Renal cortical epithelial cell (primary cell): ENCODE results near the gene RPGRIP1. TPM values are rescaled to one million over a fixed set of nuclear protein-coding genes. Genes with fewer than 3 reads are reported as not detected.
"Not testable (repeated sequence)": the region's sequence is repeated elsewhere in the genome, so short reads cannot be mapped to it uniquely, and the experiment has no call there.

Experiments used
- DNase-seq: peaks from one replicate; pipeline ENCODE4 v3.0.0-alpha.2; 2011; ENCODE audit warnings: low read depth
- total RNA-seq: library from RNA; depleted of rRNA; stranded (reverse); fragments of >200 nt; gene quantifications from 2 replicates; pipeline ENCODE4 v1.2.3, GENCODE V29; 2014

RPGRIP1 gene
- total RNA-seq, 1 donor from 2014 or later: 0.05 TPM

DNA sequence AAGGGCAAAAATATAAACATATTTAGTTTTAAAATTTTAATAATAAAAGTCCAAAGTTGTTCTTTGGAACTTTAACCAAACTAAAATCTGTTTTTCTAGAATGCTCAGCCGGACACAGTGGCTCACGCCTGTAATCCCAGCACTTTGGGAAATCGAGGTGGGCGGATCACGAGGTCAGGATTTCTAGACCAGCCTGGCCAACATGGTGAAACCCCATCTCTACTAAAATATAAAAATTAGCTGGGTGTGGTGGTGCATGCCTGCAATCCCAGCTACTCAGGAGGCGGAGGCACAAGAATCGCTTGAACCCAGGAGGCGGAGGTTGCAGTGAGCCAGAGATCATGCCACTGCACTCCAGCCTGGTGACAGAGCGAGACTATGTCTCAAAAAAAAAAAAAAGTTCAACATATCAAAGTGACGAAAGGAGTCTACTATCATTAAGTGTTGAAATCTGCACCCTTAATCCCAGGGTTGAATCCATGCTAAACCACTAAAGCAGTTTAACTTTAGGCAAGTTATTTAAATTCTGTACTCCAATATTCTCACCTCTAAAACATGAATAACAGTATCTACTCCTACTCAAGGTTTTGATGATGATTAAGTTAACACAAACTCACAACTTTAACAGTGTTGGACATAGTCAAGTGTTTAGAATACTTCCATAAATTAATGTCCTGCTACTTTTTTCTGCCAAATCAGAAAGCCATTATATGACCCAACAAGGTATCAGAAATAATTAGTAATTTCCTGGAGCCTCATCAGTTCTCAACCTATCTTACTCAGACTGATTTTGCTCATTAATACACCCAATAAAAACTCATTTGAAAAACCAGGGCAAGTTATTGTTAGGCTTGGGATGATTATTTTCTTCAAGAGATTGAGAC lies 21.6 kb upstream of the RPGRIP1 start:
- DNase-seq: no peak

DNA sequence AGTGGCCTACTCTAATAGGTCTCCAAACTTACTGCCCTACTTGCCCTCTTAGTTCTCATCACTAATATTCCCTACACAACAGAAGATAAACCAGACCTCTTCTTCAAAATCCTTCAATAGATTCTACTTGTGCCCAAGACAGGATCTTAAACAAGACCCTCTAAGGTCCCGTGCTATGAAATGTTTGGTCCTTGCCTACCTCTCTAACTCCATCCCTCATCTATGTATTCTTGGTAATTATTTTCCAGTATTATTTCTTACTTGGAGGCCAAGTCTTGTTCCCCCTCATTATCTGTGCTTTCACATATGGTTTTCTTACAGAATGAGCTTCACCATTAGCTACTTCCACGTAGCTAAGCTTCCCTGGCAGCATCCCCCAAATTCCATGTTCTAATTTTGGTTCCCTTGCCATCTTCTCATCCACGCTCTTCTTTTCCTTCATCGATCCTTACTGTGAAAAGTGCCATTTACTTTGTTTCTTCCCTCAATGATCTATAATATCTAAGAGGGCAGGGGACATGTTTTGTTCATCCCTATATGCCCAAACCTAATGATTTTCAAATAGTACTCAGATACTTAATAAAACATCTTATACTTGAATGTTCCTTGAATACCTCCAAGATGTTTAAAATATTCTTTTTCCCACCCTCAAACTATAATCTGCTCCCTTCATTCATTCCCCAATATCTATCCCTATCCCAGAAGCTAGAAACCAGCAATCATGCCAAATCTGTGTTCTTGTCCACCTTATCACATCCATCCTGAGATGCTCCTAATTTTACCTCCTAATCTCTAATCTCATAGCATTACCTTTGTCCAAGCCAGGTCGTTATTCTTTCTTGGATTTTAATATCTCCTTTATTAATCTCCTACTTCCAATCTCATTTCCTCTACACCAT lies 20.7 kb upstream of the RPGRIP1 start:
- DNase-seq: no peak

- no peak for DNase-seq
Observed at GRCh38 chr14:21261824-21262223, 18.1 kb upstream of the RPGRIP1 start.

GRCh38 chr14:21262410-21262809 lies 17.5 kb upstream of the RPGRIP1 start:
- DNase-seq: no peak

DNA sequence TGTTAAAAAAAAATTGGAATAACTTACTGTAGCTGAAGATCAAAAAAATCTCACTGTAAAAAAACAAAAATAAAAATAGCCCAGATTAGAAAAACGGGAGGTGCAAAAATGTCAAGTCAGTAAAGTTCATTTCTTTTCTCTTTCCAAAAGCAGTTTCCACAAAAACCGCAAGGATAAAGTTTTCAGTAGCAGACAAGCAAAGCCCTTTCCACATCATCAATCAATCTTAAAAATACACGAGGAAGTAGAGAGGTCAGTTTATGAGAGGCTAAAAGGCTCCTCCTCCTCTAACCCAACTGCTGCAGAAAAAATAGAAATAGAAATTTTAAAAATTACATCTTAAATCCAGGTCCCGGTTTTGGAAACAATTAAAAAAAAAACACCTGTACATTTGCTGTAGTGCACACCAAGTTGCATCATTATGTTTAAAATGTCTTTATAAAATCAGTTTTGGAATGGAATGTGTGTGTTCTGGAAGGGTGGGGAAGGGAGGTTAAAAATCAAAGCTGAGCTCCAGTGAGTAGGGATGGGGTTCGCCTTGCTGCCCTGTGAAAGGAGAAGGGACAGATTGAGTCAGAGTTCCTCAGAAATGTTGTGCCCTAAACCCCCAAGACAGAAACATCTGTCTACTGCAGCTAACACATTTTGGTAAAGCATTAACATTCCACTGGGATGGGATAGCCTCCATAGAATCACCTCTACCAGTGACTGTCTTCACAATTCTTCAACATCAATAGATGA lies 16.4 kb upstream of the RPGRIP1 start:
- peak; percentile 43 for DNase-seq

DNA sequence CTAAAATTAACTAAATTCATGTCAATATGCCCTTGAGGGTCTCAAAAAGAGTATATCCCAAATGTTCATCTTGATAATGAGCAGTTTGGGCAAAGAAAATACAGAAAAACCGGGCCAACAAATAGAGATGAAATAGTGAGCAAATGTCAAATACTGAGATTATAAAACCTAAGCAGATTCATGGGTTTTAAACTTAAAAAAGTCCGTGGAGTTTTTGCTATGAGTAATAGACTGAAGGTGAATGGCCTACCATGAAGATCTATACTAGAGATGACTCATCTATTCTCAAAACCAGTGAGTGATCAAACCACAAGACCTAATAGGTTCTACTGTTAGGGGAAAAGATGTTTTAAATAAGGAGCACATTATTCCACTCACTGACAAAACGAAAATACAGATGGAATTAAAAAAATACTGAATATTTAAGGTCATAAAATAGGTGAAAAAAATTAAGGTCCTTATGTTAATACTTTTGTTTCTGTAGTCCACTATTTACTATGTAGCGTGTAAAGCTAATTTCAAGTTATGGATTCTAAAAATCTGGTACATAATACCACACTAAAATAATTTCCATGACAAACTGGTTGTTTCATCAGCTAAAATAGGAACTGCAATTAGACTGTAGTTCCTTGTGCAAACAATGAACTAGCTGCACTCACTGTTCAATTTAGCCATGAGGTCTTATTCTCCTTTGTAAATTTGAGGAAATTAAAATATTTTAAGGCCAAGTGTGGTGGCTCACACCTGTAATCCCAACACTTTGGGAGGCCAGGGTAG lies 15.7 kb upstream of the RPGRIP1 start:
- peak; percentile 95 for DNase-seq

GRCh38 chr14:21267431-21267845 lies 12.4 kb upstream of the RPGRIP1 start:
- no peak for DNase-seq

DNA sequence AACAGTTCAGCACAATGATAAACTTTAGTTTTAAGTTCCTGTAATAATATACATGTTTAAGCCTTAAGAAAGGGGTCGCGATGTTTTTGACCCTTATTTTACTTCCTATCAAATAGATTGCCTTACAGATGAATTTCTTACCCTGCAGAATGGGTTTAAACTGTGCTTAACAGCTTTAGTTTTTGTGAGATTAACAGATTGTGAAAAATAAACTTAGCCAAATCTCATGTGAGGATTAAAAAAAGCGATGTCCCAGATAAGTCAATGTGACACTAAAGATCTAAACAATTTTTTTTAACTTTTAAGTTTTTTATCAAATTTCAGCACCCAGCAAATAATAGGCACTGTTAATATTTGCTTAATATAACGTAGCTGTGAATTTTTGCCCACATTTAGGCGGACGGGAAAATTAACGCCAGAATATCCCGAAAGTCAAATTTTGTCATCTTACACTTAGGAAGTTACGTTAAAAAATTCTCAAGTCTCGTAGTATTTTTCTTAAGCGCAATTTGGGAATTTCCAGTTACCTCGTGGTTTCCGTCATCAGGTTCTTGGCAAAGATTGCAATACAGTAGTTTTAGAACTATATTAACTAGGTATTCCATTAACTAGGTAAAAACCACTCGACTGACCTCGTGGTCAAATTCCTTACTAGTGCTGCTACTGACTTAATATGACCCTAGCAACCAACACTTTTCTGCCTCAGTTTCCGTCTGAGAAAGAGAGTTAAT lies 11.8 kb upstream of the RPGRIP1 start:
- peak; percentile 97 for DNase-seq

- DNase-seq: peak; percentile 58
Observed at GRCh38 chr14:21268617-21269251, 11.1 kb upstream of the RPGRIP1 start.

DNA sequence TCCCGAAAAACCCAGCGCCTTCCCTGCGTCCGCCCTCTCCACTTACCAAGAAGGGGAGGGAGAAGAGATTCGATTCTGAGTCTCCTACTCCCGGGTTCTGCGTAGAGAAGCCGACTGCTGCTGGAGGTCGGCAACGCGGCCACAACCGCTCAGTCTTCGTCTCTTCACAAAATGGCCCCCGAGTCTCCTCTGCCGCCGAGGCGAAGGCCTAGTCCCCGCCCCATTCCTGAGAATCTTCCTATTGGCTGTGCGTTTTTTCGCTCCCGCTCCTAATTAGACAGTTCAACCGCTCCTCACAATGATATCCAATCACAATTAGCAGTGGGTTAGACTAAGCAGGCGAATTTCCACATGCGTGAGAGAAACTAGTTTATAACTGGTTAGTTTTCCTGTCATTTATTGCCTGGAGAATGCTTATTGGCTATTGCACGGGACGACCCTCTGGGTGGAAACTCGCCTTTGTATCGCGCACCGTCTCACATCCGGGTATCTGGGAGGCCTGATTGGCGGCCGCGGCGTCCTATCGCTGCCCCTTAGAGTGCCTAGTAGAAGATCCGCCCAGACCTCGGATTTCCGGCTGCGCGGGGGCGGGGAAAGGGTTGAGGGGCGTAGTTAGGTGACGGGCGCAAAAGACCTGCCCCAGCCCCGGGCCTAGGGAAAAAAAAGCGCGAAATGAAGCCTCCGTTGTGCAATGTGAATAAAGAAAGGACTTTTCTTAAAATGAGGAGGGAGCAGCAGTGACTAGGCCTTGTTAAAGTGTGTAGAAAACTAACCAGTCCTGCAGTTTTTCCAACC lies 10.4 kb upstream of the RPGRIP1 start, which contains the start of gene HNRNPC:
TSS of gene HNRNPC (minus strand) at position 191 of the 795 bp plus-strand sequence. CDS start 35,249 bp downstream, outside the sequence.
- DNase-seq: peak; percentile 100

DNA sequence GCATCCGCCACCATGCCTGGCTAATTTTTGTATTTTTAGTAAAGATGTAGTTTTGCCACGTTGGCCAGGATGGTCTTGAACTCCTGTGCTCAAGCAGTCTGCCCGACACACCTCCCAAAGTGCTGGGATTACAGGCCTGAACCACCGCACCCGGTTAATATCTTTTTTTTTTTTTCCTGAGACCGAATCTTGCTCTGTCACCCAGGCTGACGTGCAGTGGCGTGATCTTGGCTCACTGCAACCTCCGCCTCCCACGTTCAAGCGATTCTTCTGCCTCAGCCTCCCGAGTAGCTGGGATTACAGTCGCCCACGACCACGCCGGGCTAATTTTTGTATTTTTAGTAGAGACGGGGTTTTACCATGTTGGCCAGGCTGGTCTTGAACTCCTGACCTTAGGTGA lies 7.2 kb upstream of the RPGRIP1 start:
- DNase-seq: not testable (repeated sequence)

- no peak for DNase-seq
Observed at GRCh38 chr14:21275261-21275858, 4.5 kb upstream of the RPGRIP1 start.

- DNase-seq: no peak
Observed at GRCh38 chr14:21278632-21279031, 1.3 kb upstream of the RPGRIP1 start.

DNA sequence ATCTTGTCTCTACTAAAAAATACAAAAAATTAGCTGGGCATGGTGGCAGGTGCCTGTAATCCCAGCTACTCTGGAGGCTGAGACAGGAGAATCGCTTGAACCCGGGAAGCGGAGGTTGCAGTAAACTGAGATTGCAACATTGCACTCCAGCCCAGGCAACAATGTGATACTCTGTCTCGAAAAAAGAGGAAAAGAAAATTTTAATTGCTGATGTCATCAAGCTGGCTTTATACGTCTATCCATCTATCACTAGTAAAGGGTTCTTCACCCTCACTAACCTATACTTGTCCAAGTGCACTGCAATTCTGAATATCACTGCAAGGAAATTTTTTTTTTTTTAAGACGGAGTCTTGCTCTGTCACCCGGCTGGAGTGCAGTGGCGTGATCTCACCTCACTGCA lies 2.0 kb downstream of the RPGRIP1 start:
- DNase-seq: not testable (repeated sequence)

GRCh38 chr14:21286516-21286915 lies 6.6 kb downstream of the RPGRIP1 start:
- not testable (repeated sequence) for DNase-seq

- DNase-seq: no peak
Observed at GRCh38 chr14:21287168-21287567, 7.3 kb downstream of the RPGRIP1 start.

- DNase-seq: not testable (repeated sequence)
Observed at GRCh38 chr14:21294026-21294425, 14.1 kb downstream of the RPGRIP1 start.

GRCh38 chr14:21298358-21298757 lies 18.5 kb downstream of the RPGRIP1 start:
- no peak for DNase-seq
